Neural cell (in vitro differentiated cells): ENCODE data around the gene PEX6. TPM values are rescaled to one million over a fixed set of nuclear protein-coding genes. Genes with fewer than 3 reads are reported as not detected.

Source experiments
- H2AFZ ChIP-seq: fragments of 200-600, 300-800 bp; sonication (generic), shearing (Covaris generic); 2 replicates; pipeline ENCODE4 v1.6.0; 2014; ENCODE audit warnings: low read depth, mild to moderate bottlenecking, antibody characterized with exemption, low read length, moderate library complexity
- H3F3A ChIP-seq: fragments of 200-600 bp; shearing (Covaris generic); 2 replicates; pipeline ENCODE4 v1.6.1; 2016; ENCODE audit warnings: mild to moderate bottlenecking, moderate library complexity, mixed read lengths, antibody characterized with exemption, low read length; ENCODE audit not compliant: insufficient read depth, poor library complexity, severe bottlenecking
- H3K27ac ChIP-seq: fragments of 200-600, 300-800 bp; sonication (generic), shearing (Covaris generic); 2 replicates; pipeline ENCODE4 v1.5.1; 2014; ENCODE audit warnings: mild to moderate bottlenecking, low read length, moderate library complexity
- H3K27me3 ChIP-seq: fragments of 300-800, 200-600 bp; sonication (generic), shearing (Covaris generic); 2 replicates; pipeline ENCODE4 v1.6.0; 2014; ENCODE audit warnings: mild to moderate bottlenecking, low read depth, low read length, moderate library complexity; ENCODE audit not compliant: insufficient read depth
- H3K36me3 ChIP-seq: fragments of 300-800, 200-600 bp; sonication (generic), shearing (Covaris generic); 2 replicates; pipeline ENCODE4 v1.5.1; 2014; ENCODE audit warnings: mild to moderate bottlenecking, antibody characterized with exemption, low read length, moderate library complexity; ENCODE audit not compliant: insufficient read depth
- H3K4me2 ChIP-seq: fragments of 300-800, 200-600 bp; sonication (generic), shearing (Covaris generic); 2 replicates; pipeline ENCODE4 v1.6.0; 2014; ENCODE audit warnings: mild to moderate bottlenecking, low read length
- H3K4me3 ChIP-seq: fragments of 300-800, 200-600 bp; sonication (generic), shearing (Covaris generic); 2 replicates; pipeline ENCODE4 v1.5.1; 2014; ENCODE audit warnings: mild to moderate bottlenecking, low read length, moderate library complexity
- H3K79me2 ChIP-seq: fragments of 200-600 bp; shearing (Covaris generic); replicated peaks from 2 replicates; pipeline ENCODE4 v1.6.0; 2014; ENCODE audit warnings: mild to moderate bottlenecking, low read length, moderate library complexity; ENCODE audit not compliant: insufficient read depth
- H3K9ac ChIP-seq: fragments of 300-800, 200-600 bp; sonication (generic), shearing (Covaris generic); 2 replicates; pipeline ENCODE4 v1.6.1; 2016; ENCODE audit warnings: mild to moderate bottlenecking, low read length, mixed read lengths
- H3K9me2 ChIP-seq: fragments of 200-600 bp; shearing (Covaris generic); 2 replicates; pipeline ENCODE4 v1.6.1; 2016; ENCODE audit warnings: mild to moderate bottlenecking, low read length, mixed read lengths; ENCODE audit not compliant: insufficient read depth
- H3K9me3 ChIP-seq: fragments of 200-600, 300-800 bp; sonication (generic), shearing (Covaris generic); 2 replicates; pipeline ENCODE4 v1.6.1; 2016; ENCODE audit warnings: mild to moderate bottlenecking, mixed run types, low read length, moderate library complexity, mixed read lengths
- H4K20me1 ChIP-seq: fragments of 200-600 bp; shearing (Covaris generic); 2 replicates; pipeline ENCODE4 v1.6.1; 2016; ENCODE audit warnings: mild to moderate bottlenecking, mixed run types; ENCODE audit not compliant: insufficient read depth
- CTCF ChIP-seq: fragments of 450-650 bp; IDR thresholded peaks from 2 replicates; pipeline ENCODE4 v1.5.1; 2014; ENCODE audit warnings: antibody characterized with exemption, mild to moderate bottlenecking, moderate library complexity; ENCODE audit not compliant: poor library complexity, severe bottlenecking
- EP300 ChIP-seq: fragments of 450-650 bp; conservative IDR thresholded peaks from 2 replicates; pipeline ENCODE4 v1.6.1; 2014; ENCODE audit warnings: antibody characterized with exemption, mild to moderate bottlenecking, moderate library complexity; ENCODE audit not compliant: poor library complexity, severe bottlenecking
- EZH2 ChIP-seq: fragments of 200-600, 300-800 bp; shearing (Covaris generic), sonication (generic); IDR thresholded peaks from 2 replicates; pipeline ENCODE4 v1.6.1; 2014; ENCODE audit warnings: antibody characterized with exemption, low read length, borderline replicate concordance, mild to moderate bottlenecking; ENCODE audit not compliant: insufficient read depth, poor library complexity, severe bottlenecking
- MXI1 ChIP-seq: fragments of 450-650 bp; conservative IDR thresholded peaks from 2 replicates; pipeline ENCODE4 v1.6.1; 2014; ENCODE audit warnings: antibody characterized with exemption, mild to moderate bottlenecking; ENCODE audit not compliant: poor library complexity, severe bottlenecking
- POLR2AphosphoS5 ChIP-seq: IDR thresholded peaks from 2 replicates; pipeline ENCODE4 v1.6.1; 2012
- RAD21 ChIP-seq: fragments of 450-650 bp; conservative IDR thresholded peaks from 2 replicates; pipeline ENCODE4 v1.6.1; 2014; ENCODE audit warnings: antibody characterized with exemption, mild to moderate bottlenecking, moderate library complexity
- SMC3 ChIP-seq: fragments of 450-650 bp; conservative IDR thresholded peaks from 2 replicates; pipeline ENCODE4 v1.6.1; 2014; ENCODE audit warnings: antibody characterized with exemption, mild to moderate bottlenecking, moderate library complexity; ENCODE audit not compliant: poor library complexity
- TAF1 ChIP-seq: IDR thresholded peaks from 2 replicates; pipeline ENCODE4 v1.6.1; 2012; ENCODE audit warnings: low read depth
- polyA plus RNA-seq: library from polyadenylated mRNA; depleted of rRNA; stranded (reverse); fragments of >200 nt; gene quantifications from 2 replicates; pipeline ENCODE4 v1.2.3, GENCODE V29; 2014
- TF ChIP-seq, protein P1 (sequence below): IDR thresholded peaks from 2 replicates; pipeline ENCODE4 v1.6.1; 2012; ENCODE audit warnings: borderline replicate concordance

The PEX6 gene
- polyA plus RNA-seq, 1 donor from 2014 or later, result 20.4 TPM

DNA sequence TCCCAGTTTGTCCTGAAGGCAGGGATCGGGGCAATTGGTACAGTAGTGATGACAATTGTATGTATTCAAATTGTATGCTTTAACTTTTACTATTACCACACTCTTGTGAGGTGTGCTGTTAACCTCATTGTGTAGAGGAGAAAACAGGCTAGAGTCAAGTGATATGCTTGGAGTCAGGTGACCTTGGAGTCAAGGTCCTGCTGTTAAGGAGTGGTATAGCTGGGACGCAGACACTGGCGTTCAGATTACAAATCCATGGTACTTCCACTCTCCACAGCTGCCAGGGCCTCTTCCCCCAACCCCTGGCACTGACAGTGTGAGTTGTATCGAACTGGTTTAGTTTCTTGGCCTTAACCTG lies 39.2 kb downstream of the PEX6 start:
- no peaks in the 10 kb centered on the region for H3K79me2 ChIP-seq
- H3K9me2 ChIP-seq, result no peaks in the 10 kb centered on the region
- no peaks in the 10 kb centered on the region for H3K9me3 ChIP-seq
- no peaks in the 10 kb centered on the region for H3F3A ChIP-seq
- H2AFZ ChIP-seq, result no peak overlapping the region
- TF ChIP-seq TAF1 (no peak), EZH2 (no peak), RAD21 (no peak), POLR2AphosphoS5 (no peak), CTCF (no peak), SMC3 (no peak), MXI1 (no peak), EP300 (no peak)
- TF ChIP-seq, protein P1, sequence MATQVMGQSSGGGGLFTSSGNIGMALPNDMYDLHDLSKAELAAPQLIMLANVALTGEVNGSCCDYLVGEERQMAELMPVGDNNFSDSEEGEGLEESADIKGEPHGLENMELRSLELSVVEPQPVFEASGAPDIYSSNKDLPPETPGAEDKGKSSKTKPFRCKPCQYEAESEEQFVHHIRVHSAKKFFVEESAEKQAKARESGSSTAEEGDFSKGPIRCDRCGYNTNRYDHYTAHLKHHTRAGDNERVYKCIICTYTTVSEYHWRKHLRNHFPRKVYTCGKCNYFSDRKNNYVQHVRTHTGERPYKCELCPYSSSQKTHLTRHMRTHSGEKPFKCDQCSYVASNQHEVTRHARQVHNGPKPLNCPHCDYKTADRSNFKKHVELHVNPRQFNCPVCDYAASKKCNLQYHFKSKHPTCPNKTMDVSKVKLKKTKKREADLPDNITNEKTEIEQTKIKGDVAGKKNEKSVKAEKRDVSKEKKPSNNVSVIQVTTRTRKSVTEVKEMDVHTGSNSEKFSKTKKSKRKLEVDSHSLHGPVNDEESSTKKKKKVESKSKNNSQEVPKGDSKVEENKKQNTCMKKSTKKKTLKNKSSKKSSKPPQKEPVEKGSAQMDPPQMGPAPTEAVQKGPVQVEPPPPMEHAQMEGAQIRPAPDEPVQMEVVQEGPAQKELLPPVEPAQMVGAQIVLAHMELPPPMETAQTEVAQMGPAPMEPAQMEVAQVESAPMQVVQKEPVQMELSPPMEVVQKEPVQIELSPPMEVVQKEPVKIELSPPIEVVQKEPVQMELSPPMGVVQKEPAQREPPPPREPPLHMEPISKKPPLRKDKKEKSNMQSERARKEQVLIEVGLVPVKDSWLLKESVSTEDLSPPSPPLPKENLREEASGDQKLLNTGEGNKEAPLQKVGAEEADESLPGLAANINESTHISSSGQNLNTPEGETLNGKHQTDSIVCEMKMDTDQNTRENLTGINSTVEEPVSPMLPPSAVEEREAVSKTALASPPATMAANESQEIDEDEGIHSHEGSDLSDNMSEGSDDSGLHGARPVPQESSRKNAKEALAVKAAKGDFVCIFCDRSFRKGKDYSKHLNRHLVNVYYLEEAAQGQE, result no peak
- no peaks in the 10 kb centered on the region for H4K20me1 ChIP-seq
- no peak overlapping the region for H3K9ac ChIP-seq
- H3K27ac ChIP-seq, result no peak overlapping the region
- no peaks in the 10 kb centered on the region for H3K27me3 ChIP-seq
- no peak overlapping the region for H3K4me3 ChIP-seq
- no peak overlapping the region for H3K4me2 ChIP-seq
- H3K36me3 ChIP-seq, result no peaks in the 10 kb centered on the region

GRCh38 chr6:42938987-42939809 lies 39.8 kb downstream of the PEX6 start:
- Histone ChIP-seq H3K27me3 (no peaks in the 10 kb centered on the region), H3K4me3 (no peak overlapping the region), H3K36me3 (no peaks in the 10 kb centered on the region)

More at GRCh38 chr6:42938987-42939809, 39.8 kb downstream of the PEX6 start:
- Histone ChIP-seq H3K9me2 (no peaks in the 10 kb centered on the region), H3K79me2 (no peaks in the 10 kb centered on the region), H4K20me1 (no peaks in the 10 kb centered on the region), H3K9me3 (no peaks in the 10 kb centered on the region), H3K4me2 (no peak overlapping the region), H2AFZ (no peak overlapping the region), H3K27ac (no peak overlapping the region), H3F3A (no peaks in the 10 kb centered on the region), H3K9ac (no peak overlapping the region)
- TF ChIP-seq CTCF (no peak), EZH2 (no peak)
- TF ChIP-seq, protein P1, result no peak
